ENCODE data around the gene REM1.
"Not testable (repeated sequence)": the region's sequence is repeated elsewhere in the genome, so short reads cannot be mapped to it uniquely, and the experiment has no call there.

Gene REM1

GRCh38 chr20:31485450-31486339, 10.6 kb downstream of the REM1 start:
- DNase-seq: no peak

DNA sequence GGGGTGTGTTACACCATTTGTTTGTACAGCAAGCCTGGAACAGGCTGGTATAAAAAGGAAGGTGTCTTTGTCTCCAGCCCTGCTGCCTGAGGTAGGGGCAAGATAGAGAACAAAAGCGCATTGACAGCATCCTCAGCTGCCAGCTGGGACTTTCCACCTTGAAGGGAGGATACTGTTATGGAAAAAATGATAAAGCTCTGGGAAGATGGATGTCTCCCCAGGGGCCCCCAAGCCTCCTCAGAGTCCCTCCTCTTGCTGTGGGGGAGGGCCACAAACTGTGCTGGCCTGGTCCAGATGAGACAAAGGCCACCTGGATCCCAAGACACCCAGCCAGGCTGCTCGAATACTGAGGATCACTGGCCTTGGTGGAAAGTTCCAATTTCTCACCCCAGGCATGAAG, 13.0 kb downstream of the REM1 start:
- no peak for DNase-seq

GRCh38 chr20:31489152-31489551, 14.1 kb downstream of the REM1 start:
- DNase-seq: no peak

DNA sequence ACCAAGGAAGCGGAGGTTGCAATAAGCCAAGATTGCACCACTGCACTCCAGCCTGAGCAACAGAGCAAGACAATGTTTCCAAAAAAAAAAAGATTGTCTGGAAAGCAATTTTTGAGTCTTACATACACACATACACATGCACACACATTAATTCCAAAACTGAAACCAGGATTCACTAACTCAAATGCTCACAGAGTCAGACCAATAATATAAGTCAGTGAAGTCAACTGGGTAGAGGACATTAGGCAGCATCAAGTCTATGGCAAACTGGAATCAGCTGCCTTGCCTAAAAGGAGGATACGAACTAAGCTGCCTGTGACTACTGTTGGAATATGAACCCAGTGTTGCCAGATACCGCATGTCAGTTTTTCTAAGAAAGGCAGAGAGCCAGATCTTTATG, 15.7 kb downstream of the REM1 start:
- DNase-seq: no peak

DNA sequence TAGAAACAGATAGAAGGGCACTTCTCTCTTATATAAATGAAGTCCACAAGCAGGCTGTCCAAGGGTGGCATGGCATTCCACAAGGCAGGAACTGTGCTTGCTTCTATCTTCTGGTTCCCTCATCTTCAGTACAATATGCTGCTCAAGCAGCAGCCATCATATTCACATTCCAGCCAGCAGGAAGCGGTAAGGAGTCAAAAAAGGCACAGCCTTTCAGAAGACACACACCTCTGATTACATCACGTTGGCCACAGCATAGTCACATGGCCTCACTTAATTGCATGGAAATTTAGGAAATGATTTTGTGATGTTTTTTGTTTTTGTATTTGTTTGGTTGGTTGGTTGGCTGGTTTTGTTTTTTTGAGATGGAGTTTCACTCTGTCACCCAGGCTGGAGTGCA, 19.0 kb downstream of the REM1 start:
- no peak for DNase-seq

- no peak for DNase-seq
These were observed 21.7 kb downstream of the REM1 start for GRCh38 chr20:31496761-31497295.

DNA sequence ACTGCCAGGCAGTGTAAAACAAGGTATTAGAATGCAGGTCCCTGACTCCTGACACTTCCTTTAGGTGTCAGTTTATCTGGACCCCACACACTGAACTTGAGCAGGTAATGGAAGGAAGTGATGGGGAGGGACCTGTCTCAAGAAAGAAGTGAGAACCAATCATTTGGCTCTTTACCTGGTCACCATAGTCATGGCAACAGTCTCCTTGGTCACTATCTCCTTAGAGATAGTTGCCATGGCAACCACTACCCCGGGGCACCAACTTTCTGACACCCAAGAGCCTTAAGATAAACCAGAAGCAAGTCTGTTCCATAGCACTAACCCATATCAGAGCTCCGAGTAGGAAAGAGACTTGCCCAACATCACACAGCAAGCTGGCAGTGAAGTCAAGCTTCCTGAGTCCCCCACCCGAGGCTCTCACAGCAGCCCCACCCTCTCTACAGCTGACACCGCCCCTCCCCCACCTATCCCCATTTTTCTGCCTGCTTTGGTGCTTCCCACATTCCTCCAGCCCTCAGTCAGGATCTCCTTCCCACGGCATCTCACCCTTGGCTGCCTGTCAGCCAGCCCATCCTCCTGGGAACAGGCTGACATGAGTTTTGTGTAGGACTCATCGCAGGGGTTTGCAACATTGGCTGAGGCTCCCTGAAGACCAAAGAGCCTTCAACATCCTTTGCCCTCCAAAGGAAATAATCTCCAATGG, 22.9 kb downstream of the REM1 start:
- DNase-seq: no peak

DNA sequence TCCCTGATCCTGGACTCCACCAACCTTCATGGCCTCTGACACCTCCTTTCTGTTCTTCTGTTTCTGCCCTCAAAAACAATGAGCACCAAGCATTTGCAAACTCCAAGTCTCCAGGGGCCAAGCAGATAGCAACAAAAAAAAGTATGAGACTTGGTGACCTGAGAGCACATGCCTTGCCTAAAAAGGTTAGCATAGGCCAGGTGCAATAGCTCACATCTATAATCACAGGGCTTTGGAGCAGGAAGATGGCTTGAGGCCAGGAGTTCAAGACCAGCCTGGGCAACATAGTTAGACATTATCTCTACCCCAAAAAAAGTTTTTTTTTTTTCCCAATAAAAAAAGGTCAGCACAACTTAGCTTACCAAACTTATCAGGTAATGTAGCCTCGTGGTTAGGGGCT, 25.4 kb downstream of the REM1 start:
- no peak for DNase-seq

- DNase-seq: not testable (repeated sequence)
These were observed 28.0 kb downstream of the REM1 start for GRCh38 chr20:31502884-31503673.

DNA sequence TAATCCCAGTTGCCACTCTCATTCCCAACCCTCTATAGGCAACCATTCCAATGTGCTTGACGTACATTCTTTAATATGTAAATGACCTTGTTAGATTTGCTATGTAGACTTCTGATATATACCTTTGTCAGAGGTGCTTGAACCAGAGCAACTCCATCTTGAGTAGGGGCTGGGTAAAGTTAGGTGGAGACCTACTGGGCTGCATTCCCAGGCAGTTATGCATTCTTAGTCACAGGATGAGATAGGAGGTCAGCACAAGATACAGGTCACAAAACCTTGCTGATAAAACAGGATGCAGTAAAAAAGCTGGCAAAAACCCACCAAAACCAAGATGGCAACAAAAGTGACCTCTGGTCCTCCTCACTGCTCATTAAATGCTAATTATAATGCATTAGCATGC, 30.8 kb downstream of the REM1 start:
- no peak for DNase-seq

- no peak for DNase-seq
These were observed 33.6 kb downstream of the REM1 start for GRCh38 chr20:31508517-31509244.

DNA sequence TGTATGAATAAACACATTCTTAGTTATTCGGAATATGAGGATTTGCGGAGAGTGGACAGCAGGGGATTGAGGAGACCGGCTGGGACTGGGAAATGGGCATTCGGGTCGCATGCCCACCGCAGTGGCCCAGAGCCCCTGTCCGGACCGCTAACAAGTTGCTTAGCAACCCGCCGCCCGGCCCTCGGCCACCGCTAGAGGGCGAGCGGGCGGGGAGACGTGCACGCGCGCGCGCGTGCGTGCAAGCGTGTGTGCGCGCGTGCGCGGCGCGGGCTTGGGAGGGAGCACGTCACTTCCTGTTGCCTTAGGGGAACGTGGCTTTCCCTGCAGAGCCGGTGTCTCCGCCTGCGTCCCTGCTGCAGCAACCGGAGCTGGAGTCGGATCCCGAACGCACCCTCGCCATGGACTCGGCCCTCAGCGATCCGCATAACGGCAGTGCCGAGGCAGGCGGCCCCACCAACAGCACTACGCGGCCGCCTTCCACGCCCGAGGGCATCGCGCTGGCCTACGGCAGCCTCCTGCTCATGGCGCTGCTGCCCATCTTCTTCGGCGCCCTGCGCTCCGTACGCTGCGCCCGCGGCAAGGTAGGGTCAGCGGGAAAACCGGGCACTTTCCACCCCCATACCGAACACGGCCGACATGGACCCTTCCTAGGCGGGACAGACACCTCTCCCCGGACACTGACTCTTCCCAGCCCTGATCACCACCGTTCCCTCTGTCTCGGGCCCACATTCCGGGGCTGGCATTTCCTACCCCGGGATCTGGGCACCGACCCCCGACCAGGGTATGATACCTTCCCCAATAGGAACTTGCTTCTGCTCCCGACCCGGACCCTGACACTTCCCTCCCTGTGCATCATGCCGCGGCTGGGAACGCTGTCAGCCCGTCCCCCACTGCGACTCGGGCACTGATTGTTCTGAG, 39.3 kb downstream of the REM1 start, which contains the start of gene HM13:
Gene HM13 (plus strand): TSS at position 289 of the 918 bp plus-strand sequence. CDS start 110 bp downstream, at position 399.
- peak; percentile 67 for DNase-seq

DNA sequence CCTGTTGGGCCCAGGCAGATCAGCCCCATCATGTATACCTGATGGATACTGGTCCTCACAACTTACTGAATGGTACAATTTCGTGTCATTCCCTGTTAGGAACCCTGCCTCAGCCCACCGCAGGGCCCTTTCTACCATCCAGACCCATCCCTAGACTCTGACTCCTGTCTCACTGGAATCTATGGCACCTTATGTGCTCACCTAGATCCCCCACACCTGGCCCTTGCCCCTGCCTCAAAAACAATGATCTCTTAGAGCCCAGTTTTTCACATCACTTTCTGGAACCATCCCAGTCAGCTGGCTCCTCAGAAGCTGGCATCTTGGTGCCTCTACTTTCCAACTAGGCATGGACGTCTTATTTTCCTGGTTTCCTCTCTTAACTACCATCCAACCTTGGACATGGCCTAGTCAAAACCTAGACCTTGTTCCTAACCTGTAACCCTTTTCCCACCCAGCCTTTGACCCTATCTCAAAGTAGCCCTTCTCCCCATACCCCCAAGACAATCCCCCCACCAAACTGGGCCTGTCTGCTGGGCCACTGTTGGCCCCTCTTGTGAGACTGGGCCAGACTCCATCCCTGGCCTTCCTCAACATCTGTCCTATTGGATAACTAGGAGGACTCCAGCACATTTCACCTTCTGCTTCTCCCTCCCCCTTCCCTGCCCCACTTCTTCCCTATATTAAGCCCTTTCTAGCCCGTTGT, 40.1 kb downstream of the REM1 start:
- no peak for DNase-seq

GRCh38 chr20:31515775-31516107, 40.7 kb downstream of the REM1 start:
- peak; percentile 36 for DNase-seq

- DNase-seq: no peak
These were observed 41.1 kb downstream of the REM1 start for GRCh38 chr20:31516166-31516565.

GRCh38 chr20:31516651-31517050, 41.6 kb downstream of the REM1 start:
- DNase-seq: no peak

DNA sequence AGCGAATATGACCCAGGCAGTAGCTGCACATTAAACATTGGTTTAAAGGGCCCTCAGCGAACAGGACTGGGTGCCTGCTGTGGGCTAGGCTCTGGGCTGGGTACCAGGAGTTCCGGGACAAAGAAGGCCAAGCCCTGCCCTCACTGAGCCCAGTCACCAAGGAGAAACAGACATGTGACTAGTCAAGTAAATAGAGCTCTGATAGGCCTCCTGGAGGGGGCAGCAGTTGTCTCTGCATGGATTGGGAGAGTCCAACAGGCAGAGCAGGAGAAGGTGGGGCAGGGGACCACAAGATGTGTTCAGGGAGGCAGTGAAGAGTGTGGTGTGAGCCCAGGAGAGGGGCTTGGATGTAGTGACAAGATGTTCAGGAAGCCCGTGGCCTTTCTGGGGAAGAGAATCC, 42.3 kb downstream of the REM1 start:
- no peak for DNase-seq

DNA sequence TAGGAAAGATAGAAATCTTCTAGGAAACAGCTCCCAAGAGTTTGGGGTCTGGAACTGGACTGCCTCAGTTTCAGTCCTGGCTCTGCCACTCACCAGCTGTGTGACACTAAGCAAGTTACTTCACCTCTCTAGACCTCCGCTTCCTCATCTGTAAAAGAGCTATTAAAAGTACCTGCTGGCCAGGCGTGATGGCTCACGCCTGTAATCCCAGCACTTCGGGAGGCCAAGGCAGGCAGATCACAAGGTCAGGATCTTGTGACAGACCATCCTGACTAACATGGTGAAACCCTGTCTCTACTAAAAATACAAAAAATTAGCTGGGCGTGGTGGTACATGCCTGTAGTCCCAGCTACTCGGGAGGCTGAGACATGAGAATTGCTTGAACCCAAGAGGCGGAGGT, 46.2 kb downstream of the REM1 start:
- not testable (repeated sequence) for DNase-seq

DNA sequence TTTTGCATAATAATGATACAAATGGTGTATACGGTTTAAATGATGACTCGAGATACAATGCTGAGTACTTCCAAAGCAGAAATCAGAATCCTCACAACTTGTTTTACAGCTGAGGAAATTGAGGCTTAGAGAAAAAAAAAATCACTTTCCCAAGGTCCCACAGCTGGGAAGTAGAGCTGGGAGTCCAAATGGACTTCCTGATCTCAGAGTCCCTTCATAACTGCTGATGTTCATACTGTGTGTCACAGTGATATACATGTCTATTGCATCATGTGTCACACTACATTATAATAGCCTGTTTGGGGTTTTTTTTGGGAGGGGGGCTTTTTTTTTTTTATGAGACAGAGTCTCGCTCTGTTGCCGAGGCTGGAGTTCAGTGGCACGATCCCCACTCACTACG, 47.6 kb downstream of the REM1 start:
- DNase-seq: no peak
